Urothelium cell line (cell line): ENCODE measurements around the gene OPCML.

ENCODE experiments used
- DNase-seq: peaks from one replicate; pipeline ENCODE4 v3.0.0; 2011; ENCODE audit warnings: low spot score, mixed read lengths
- FAIRE-seq: peaks from 2 replicates; lab custom pipeline; 2011; peaks lifted over from hg19 to GRCh38; lab: Jason Lieb, UNC

OPCML gene

DNA sequence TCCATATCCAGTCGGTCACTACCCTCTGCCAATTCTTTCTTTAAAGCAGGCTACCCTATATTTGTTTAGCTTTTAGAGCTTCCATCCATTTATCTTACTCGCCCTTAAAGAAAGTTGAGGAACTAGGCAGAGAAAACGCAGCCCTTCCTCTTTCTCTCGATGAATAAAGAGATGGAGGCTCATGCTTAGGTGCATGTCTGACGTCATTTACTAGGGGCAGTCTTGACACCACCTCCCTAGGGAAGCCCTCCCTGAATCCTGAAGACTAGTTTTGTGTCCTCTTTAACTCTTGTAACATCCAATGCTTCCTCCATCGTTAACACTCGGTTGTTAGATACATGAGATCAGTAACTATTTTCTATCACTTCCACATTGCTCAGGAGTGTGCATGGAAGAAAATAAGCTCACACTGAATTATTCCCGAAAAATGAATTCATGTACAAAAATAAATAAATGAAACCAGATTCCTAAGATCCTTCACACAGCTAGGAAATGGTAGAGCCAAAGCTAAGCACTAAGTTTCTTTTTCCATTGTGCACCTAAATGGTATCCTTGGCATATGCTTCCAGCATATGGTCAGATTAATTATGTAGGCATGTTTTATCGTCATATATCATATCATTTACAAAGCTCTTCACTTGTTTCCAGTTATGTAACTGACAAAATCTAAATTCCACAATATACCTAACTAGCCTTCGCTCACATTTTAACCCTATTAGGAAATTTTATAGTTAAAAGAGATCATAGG is 291.2 kb downstream of the OPCML start:
- no peak for FAIRE-seq
- no peak for DNase-seq

DNA sequence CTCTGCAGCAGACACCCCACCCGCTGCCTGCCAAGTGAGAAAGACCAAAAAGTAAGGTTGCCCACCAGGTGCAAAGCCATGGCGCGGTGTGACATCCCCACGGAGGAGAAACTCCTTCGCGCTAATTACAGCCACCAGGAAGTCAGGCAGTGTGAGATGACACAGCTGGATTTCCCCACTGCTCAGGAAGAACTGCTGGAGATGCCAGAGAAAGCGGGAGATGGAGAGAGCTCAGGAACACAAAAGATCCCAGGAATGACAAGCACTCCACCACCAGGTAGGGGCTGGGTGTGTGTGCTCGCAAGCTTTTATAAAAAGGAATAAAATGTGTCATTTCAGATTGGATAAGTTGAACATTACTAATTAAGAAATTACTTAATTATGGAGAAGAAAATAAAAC is 292.7 kb downstream of the OPCML start:
- DNase-seq (no peak), FAIRE-seq (no peak)

GRCh38 chr11:133238495-133238894 is 293.8 kb downstream of the OPCML start:
- FAIRE-seq: no peak
- no peak for DNase-seq

DNA sequence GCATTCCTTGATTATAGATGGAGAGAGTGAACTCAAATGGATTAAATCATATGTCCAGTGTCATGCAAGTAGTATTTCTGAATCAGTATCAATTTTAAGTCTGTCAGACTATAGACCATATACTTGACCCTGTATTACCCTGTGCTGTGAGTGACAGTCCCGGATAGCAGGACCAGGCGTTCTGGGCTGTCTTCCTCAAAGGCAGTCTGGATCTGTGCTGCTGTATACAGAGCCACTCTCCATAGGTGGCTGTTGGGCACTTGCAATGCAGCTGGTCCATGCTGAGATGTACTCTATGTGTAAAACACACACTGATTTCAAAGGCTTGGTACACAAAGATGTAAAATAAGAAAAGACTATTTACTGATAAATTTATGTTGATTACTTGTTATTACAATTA is 294.3 kb downstream of the OPCML start:
- no peak for DNase-seq
- FAIRE-seq: no peak

GRCh38 chr11:133235381-133235780 is 296.9 kb downstream of the OPCML start:
- FAIRE-seq (no peak), DNase-seq (no peak)

DNA sequence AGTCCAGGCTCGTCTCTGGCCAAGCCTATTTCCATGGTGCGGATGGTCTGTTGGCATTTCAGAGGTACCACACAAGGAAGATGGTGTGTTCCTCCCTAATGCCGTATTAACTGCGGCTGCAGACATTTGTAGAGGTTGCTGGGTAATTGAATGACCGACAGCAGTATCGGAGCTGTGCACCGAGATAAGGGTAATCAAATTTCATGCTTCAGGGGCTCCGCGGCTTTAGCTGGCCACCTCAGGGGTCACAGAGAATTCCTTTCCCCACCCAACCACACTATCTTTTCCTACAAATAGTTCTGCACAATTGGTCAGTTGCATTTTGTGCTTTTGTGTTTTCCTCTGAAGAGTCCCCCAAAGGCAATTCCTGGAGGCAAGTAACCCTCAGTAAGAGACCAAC is 297.4 kb downstream of the OPCML start:
- no peak for FAIRE-seq

GRCh38 chr11:133232665-133233064 is 299.6 kb downstream of the OPCML start:
- DNase-seq: no peak
- FAIRE-seq: no peak

More for the DNA sequence above, 297.4 kb downstream of the OPCML start:
- no peak for DNase-seq

GRCh38 chr11:133230431-133230830 is 301.9 kb downstream of the OPCML start:
- DNase-seq: no peak
- no peak for FAIRE-seq

- DNase-seq: peak; percentile 16
These were observed 303.6 kb downstream of the OPCML start for GRCh38 chr11:133228471-133229329.

DNA sequence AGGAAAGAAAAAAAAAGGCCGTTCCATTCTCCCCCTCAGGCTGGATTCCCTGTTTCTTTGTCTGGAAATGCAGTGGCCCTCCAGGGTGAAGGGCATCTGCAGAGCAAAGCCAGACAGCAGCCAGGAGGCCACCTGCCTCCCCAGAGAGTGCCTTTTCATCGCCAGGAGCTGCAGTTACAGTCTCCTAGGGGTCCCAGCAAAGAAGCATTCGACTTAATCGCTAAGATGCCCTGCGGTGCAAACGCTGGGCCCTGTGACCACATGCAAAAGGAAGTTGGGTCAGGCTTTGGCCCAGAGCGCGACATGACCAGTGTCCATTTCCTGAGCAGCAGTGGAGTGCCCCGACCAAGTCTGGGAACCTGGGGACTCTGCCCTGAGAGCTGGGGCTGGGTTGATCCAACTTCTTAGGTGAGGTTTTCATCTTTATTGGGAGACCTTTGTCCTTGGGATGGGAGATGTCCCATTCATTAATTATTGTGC is 304.6 kb downstream of the OPCML start:
- DNase-seq (no peak), FAIRE-seq (no peak)

More at GRCh38 chr11:133228471-133229329, 303.6 kb downstream of the OPCML start:
- FAIRE-seq: no peak

DNA sequence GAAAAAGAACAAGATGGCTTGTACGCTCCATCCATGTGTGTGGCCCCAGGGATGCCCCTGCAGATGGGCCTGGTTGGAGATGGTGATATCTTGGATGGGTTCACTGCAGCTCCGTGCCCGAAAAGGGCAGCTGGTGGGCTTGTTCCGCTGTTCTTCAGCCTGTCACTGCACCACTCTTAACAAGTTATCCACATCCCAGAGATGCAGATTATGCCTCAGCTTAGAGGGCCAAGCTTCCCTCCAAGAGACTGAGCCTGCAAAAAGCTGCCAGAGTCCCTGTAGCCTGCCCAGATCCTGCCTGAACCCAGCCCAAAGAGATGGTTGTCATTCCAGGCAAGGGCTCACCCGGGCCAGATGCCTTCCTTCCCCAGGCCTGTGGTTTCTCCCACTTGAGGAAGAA is 308.0 kb downstream of the OPCML start:
- FAIRE-seq: no peak
- DNase-seq: no peak

- no peak for DNase-seq
- FAIRE-seq: no peak
These were observed 309.6 kb downstream of the OPCML start for GRCh38 chr11:133222425-133223330.

DNA sequence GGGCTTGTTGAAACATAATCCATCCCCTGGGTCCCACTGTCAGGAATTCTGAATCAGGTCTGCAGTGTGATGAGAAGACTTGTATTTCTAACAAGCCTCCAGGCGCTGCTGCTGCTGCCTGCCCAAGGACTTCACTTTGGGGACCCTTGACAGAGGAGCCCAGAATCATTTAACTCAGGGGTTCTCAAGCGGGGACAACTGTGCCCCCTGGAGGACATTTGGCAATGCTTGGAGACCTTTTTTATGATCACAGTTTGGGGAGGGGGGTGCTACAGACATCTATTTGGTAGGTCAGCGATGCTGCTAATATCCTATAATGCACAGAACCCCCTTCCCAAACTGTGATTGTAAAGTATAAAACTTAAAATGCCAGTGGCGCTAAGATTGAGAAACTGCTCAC is 312.8 kb downstream of the OPCML start:
- DNase-seq (no peak), FAIRE-seq (no peak)

GRCh38 chr11:133216813-133217212 is 315.5 kb downstream of the OPCML start:
- DNase-seq: no peak
- no peak for FAIRE-seq

DNA sequence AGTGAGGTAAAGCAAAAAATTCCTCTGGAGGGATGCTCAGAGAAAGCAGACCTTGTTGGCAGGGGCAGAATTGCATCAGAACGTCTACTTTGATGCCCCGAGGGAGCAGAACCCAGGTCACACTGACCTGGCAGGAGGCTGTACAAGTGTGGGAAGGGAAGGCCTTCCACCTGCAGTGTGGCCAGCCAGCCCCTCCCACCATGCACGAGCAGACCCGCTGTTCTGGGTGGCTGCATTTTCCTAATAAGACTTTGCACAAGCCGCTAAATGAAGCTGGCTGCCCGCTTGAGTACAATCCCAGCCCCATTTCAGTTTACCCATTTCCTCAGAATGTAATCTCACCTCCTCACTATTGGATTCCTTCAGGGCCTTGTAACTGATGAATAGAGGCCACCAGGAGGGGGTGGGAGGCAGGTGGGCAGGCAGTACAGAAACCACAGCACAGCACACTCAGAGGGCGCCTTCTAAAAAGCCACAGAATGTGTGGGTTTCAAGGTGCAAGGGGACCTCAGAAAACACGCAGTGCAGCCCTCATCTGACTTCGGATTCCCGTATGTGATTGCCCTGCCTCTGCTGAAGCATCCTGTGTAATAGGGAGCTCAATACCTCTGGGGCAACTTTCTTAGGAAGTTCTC is 316.6 kb downstream of the OPCML start:
- DNase-seq: no peak
- FAIRE-seq: no peak

DNA sequence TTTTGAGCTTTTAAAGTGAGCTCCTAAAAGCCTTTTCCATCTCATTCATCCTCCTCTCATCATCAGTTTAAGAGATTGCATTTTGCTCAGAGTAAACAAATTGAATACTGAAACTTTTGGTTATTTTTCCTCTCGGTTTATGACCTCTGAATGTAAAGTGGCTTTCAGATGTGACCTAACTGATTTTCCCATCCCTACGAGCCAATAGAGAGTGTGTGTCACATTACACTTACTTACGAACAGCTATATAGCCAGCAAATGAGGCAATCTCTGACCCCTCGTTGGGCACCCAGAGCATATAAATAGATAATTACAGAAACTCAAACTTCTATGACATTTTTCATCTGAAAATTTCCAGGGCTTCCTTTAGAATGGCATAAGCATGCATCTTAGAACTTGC is 317.7 kb downstream of the OPCML start:
- no peak for DNase-seq
- no peak for FAIRE-seq

- no peak for FAIRE-seq
These were observed 320.1 kb downstream of the OPCML start for GRCh38 chr11:133212201-133212600.

GRCh38 chr11:133207995-133208394 is 324.3 kb downstream of the OPCML start:
- no peak for DNase-seq
- FAIRE-seq: no peak

More at GRCh38 chr11:133212201-133212600, 320.1 kb downstream of the OPCML start:
- DNase-seq: no peak

- no peak for FAIRE-seq
- DNase-seq: no peak
These were observed 325.8 kb downstream of the OPCML start for GRCh38 chr11:133206313-133207005.

DNA sequence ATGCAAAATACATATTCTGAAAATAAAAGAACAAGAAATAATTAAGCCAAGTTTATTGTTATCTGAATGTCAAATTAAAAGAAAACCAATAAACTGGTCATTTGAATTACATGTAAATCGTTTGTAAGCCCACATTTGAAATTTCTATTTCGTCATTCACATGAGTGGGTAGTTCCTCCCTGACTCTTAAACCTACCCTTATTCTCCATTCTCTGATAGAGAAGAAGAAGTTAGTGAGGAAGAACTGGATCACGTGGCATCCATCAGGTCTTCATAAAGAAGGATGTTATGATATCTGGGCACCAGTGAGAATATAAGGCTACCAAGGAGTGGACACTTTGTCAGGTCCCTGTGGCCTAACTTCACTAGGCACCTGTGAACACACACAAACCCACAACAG is 328.1 kb downstream of the OPCML start:
- no peak for FAIRE-seq

More for the DNA sequence above, 328.1 kb downstream of the OPCML start:
- no peak for DNase-seq
